ENCODE data around the gene PACC1. TPM values are rescaled to one million over a fixed set of nuclear protein-coding genes. Genes with fewer than 3 reads are reported as not detected.
"Not testable (repeated sequence)": the region's sequence is repeated elsewhere in the genome, so short reads cannot be mapped to it uniquely, and the experiment has no call there.

Gene PACC1
- total RNA-seq, 4 donors from 2014 or later: 1.6 to 7.4 (median 3.0) TPM

DNA sequence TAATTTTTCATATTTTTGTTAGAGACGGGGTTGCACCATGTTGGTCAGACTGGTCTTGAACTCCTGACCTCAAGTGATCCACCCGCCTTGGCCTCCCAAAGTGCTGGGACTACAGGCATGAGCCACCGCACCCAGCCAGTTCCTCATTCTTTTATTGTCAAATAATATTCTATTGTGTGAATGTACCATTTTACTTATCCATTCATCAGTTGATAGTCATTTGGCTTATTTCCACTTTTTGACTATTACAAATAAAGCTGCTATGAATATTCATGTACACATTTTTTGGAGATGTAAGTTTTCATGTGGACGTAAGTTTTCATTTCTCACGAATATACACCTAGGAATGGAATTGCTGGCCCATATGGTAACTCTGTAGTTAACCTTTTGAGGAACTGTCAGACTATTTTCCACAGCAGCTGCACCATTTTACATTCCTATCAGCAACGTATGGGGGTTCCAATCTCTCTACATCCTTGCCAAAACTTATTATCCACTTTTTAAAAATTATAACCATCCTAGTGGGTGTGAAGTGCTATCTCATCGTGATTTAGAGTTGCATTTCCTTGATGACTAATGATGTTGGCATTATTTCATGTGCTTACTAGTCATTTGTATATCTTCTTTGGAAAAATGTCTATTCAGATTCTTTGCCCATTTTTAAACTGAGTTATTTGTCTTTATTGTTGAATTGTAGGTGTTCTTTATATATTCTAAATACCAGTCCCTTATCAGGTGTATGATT lies 12.7 kb downstream of the PACC1 start:
- no peak for DNase-seq
- H3K27me3 ChIP-seq: no peaks in the 10 kb centered on the region
- TF ChIP-seq POLR2A (IDR thresholded peaks at IDR 0.05) (no peak), CTCF (IDR thresholded peaks at IDR 0.05) (no peak)
- H3K4me1 ChIP-seq: no peaks in the 10 kb centered on the region
- H3K36me3 ChIP-seq: peaks cover 0 to 8% (median 0%) of the 10 kb centered on the region in 3 donors
- H3K27ac ChIP-seq: no peak overlapping the region
- H3K9me3 ChIP-seq: no peaks in the 10 kb centered on the region
- H3K4me3 ChIP-seq: no peak overlapping the region

GRCh38 chr1:212401042-212401441 lies 13.6 kb downstream of the PACC1 start:
- peaks cover 0 to 5% (median 0%) of the 10 kb centered on the region in 4 donors for H3K9me3 ChIP-seq
- no peak overlapping the region for H3K27ac ChIP-seq
- H3K36me3 ChIP-seq: no peaks in the 10 kb centered on the region
- H3K4me1 ChIP-seq: no peaks in the 10 kb centered on the region
- no peaks in the 10 kb centered on the region for H3K27me3 ChIP-seq
- TF ChIP-seq CTCF (IDR thresholded peaks at IDR 0.05): no peak
- no peak for TF ChIP-seq POLR2A (IDR thresholded peaks at IDR 0.05)
- H3K4me3 ChIP-seq: no peak overlapping the region
- no peak for DNase-seq

DNA sequence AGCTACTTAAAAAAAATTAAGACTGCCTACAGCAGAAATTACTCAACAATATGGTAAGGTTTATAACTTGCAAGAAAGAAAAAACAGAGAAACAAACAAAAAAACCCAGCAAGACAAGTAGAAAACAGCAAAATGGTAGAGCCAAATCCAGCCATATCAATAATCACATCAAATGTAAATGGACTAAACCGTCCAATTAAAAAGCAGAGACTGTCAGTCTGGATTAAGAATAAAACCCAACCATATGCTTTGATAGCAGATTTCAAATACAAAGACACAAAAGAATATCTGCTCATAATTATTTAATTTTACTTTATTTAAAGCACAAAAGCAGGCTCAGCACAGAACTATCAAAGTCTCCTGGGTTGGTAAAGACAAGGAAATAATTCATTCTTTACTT lies 17.5 kb downstream of the PACC1 start:
- no peak overlapping the region for H3K27ac ChIP-seq
- TF ChIP-seq CTCF (IDR thresholded peaks at IDR 0.05) (no peak), POLR2A (IDR thresholded peaks at IDR 0.05) (no peak)
- no peaks in the 10 kb centered on the region for H3K4me1 ChIP-seq
- no peak for DNase-seq
- H3K4me3 ChIP-seq: no peak overlapping the region
- H3K36me3 ChIP-seq: no peaks in the 10 kb centered on the region
- H3K27me3 ChIP-seq: no peaks in the 10 kb centered on the region
- H3K9me3 ChIP-seq: peaks cover 0 to 7% (median 0%) of the 10 kb centered on the region in 4 donors

DNA sequence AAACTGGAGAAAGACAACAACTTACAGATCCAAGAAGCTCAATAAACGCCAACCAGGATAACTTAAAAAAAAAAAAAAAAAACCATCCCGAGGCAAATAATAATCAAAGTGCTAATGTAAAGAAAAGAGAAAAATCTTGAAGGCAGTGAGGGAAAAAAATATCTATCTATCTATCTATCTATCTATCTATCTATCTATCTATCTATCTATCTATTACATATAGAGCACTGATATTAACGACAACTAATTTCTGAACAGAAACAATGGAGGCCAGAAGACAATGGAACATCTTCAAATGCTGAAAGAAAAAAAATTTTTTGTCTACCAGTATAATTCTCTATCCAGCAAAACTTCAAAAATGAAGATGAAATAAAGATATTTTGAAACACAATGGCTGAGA lies 18.0 kb downstream of the PACC1 start:
- H3K27me3 ChIP-seq: no peaks in the 10 kb centered on the region
- DNase-seq: no peak

DNA sequence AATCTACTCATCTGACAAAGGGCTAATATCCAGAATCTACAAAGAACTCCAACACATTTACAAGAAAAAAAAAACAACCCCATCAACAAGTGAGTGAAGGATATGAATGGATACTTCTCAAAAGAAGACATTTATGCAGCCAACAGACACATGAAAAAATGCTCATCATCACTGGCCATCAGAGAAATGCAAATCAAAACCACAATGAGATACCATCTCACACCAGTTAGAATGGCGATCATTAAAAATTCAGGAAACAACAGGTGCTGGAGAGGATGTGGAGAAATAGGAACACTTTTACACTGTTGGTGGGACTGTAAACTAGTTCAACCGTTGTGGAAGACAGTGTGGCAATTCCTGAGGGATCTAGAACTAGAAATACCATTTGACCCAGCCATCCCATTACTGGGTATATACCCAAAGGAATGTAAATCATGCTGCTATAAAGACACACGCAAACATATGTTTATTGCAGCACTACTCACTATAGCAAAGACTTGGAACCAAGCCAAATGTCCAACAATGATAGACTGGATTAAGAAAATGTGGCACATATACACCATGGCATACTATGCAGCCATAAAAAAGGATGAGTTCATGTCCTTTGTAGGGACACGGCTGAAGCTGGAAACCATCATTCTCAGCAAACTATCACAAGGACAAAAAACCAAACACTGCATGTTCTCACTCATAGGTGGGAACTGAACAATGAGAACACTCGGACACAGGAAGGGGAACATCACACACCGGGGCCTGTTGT lies 18.8 kb downstream of the PACC1 start:
- H3K27me3 ChIP-seq, H3K4me1 ChIP-seq, H3K4me3 ChIP-seq, H3K27ac ChIP-seq, DNase-seq, H3K36me3 ChIP-seq, H3K9me3 ChIP-seq: not testable (repeated sequence)

More for the DNA sequence above, 18.0 kb downstream of the PACC1 start:
- no peak for TF ChIP-seq CTCF (IDR thresholded peaks at IDR 0.05)
- TF ChIP-seq POLR2A (IDR thresholded peaks at IDR 0.05): no peak
- Histone ChIP-seq H3K36me3 (no peaks in the 10 kb centered on the region), H3K4me1 (no peaks in the 10 kb centered on the region), H3K9me3 (peaks cover 0 to 7% (median 0%) of the 10 kb centered on the region in 4 donors), H3K27ac (no peak overlapping the region), H3K4me3 (no peak overlapping the region)
